ENCODE measurements around the gene SLAMF7.
"Not testable (repeated sequence)": the region's sequence is repeated elsewhere in the genome, so short reads cannot be mapped to it uniquely, and the experiment has no call there.

The SLAMF7 gene

DNA sequence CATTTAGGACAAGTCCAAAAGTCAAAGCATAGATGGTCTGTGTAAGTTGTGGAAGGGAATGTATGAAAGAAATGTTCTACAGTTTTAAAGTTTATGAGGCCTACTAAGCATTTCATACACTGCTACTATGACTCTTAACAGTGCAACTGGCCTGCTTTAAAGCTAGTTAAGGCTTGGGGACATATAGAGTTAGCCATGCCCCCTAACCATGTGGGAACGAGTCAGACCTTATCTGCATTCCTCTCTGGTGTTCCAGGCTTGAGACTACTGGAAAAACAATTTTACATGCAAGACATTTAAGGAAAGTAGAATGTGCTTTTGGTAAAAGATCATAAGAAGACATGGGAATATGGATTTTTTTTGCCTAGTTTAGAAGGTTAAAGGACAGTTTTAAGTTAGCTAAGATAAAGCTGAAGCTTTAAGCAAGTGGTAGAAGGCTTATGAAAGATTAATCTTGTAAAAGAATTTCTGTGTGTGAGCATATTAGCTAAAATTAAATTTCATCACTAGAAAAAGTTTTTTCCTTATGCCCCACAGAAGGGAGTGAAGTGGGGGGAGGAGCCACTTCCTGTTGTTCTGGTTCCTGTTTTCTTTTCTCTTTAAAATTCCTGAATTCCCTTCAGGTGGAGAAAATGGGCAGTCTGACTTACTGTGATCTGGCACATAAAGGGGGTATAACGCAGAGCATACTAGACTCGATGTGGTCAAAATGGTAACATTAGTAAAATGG lies 18.5 kb upstream of the SLAMF7 start:
- H3K4me3 ChIP-seq (ENCODE audit: low read depth, low read length), result no peak overlapping the region

DNA sequence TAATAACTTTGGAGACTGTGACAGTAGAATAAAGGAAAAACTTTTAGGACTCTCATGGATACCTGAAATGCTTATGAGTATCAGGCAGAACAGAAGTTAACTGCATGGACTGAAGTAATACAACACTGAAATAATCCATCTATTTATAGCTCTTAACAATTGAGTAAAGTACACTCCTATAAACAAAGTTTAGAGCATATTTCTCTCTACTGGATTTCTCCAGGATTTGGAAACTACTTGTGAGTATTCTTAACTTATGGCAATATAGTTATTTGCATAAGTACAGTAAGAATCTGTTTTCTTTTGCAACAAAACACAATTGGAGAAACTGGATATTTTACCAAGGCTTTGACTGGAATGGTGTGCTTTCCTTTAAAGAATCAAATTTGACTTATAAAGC lies 17.6 kb upstream of the SLAMF7 start:
- H3K4me3 ChIP-seq (ENCODE audit: low read depth, low read length), result no peak overlapping the region

DNA sequence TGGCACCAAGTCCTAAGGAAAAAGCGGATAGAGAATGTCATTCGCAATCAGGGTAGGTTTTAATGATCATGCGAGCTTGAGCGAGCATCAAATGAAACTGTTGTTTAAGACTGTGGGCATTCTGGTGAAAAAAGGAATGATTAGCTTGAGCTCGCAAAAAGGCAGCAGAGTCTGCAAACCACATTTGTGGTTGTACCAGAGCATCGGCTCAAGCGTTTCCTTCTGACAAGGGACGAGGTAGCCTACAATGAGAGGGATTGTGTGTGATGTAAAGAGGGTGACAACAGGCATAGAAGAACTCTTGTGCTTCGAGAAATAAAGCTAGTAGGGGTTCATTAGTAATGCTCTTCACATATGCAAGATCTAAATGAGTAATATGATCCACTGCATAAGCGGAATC lies 16.3 kb upstream of the SLAMF7 start:
- H3K4me3 ChIP-seq (ENCODE audit: low read depth, low read length), result no peak overlapping the region

- no peak overlapping the region for H3K4me3 ChIP-seq (ENCODE audit: low read depth, low read length)
These were observed 15.7 kb upstream of the SLAMF7 start for GRCh38 chr1:160723332-160723731.

DNA sequence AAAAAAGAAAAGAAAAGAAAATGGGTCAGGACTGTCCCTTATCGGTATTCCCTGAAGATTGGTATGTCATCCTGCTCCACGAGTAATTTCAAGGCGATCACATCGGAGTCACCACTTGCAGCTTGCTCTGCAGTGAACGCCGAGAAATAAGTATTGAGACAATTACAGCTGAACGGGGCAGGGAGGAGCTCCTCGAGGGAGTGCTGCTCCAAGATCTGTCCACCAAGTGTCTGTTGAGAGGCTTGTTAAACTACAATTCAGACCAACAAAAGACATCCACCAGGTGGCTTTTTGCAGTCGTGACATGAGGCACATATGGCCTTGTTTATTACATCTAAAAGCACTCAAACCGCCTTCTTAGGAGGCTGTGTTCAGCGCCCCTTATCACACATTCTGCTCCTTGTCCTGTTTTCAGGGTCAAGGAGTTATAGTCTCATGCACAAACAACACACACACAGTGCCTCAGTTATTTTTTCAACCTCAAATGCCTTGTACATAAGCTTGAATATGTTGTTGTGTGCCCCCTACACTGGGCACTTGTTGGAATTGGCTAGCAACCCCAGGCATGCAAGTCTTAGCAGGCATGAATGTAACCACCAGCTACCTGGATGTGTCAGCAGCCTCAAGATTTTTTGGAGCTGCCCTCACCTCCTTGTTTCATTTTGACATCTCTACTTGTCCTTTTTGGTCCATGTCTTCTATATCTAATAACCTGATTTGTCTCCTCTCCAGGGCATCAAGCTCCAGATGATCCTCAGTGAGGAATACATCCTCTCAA lies 14.4 kb upstream of the SLAMF7 start:
- H3K4me3 ChIP-seq (ENCODE audit: low read depth, low read length), result no peak overlapping the region

DNA sequence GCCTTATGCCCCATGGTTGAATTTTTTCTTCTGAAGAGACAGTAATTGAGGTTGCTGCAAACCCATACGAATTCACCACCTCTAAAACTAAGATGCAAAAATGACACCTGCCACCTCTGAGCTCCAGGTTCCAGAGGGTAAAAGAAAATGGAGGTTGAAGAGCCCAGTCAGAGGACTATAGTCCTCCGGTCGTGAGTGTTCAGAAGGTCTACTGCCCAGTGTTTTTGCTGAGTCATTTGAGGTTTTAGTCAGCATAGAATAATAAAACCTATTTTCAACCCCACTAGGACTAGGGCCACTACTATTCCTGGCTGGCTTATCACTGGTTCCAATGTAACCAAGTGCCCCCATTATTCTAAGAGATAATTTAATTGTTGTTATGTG lies 12.9 kb upstream of the SLAMF7 start:
- no peak overlapping the region for H3K4me3 ChIP-seq (ENCODE audit: low read depth, low read length)

GRCh38 chr1:160726498-160727315 lies 12.3 kb upstream of the SLAMF7 start:
- no peak overlapping the region for H3K4me3 ChIP-seq (ENCODE audit: low read depth, low read length)

DNA sequence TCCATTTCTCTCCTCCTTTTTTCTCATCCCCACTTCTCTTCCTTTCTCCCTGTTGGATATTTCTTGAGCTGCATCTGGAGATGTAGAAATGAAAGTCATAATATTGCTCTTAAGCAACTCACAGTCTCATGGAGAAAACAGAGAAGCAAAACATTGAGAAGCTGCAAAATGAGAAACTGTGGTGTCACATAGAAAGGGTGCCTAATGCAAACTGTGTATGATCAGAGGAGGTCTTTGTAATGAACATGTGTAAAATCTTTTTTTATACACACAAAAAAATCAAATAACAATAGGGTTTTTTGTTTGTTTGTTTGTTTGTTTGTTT lies 11.8 kb upstream of the SLAMF7 start:
- no peak overlapping the region for H3K4me3 ChIP-seq (ENCODE audit: low read depth, low read length)

- not testable (repeated sequence) for H3K4me3 ChIP-seq (ENCODE audit: low read depth, low read length)
These were observed 7.5 kb upstream of the SLAMF7 start for GRCh38 chr1:160731564-160731963.

DNA sequence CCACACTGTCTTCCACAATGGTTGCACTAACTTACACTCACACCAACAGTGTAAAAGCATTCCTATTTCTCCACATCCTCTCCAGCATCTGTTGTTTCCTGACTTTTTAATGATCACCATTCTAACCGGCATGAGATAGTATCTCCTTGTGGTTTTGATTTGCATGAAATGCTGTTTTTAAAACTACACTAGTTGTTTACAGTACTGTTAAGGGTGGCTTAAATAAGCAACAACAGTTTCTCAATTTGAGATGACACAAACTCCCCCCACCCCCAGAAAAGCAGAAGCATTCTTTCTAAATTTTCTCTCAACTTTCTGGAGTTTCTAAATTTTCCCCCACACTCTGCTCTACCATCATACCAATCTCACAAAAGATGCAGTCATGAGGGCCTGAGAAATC lies 7.1 kb upstream of the SLAMF7 start:
- H3K4me3 ChIP-seq (ENCODE audit: low read depth, low read length), result no peak overlapping the region

GRCh38 chr1:160733898-160734297 lies 5.1 kb upstream of the SLAMF7 start:
- H3K4me3 ChIP-seq (ENCODE audit: low read depth, low read length), result no peak overlapping the region

- no peak overlapping the region for H3K4me3 ChIP-seq (ENCODE audit: low read depth, low read length)
These were observed 4.7 kb upstream of the SLAMF7 start for GRCh38 chr1:160734301-160734700.

GRCh38 chr1:160738271-160738670 lies 776 bp upstream of the SLAMF7 start:
- H3K4me3 ChIP-seq (ENCODE audit: low read depth, low read length), result no peak overlapping the region

DNA sequence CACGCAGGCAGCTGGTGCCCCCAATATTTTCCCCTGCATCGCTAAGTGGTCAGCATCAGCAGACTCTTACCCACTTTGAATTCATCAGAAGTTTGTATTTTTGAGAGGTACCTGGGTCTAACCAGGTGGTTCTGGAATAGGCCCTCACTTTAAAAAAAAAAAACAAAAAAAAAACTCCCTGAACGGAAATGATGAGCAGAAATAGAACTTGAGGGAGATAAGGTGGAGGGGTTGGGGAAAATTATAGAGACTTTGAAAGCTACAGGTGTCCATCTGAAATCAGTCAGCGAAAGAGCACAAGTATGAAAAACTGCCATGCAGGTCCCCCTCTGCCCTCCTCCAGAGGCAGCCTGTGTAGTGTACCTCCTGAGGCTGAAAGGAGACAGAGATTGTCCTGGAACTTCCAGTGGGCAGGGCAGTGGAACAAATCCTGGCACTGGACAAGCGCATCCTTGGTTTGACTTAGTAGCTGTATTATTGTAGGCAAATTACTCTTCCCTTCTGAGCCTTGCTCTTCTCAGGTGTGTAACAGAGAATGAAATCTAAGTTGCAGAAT lies 1.2 kb downstream of the SLAMF7 start:
- H3K4me3 ChIP-seq (ENCODE audit: low read depth, low read length), result no peak overlapping the region

GRCh38 chr1:160741092-160741501 lies 2.0 kb downstream of the SLAMF7 start:
- no peak overlapping the region for H3K4me3 ChIP-seq (ENCODE audit: low read depth, low read length)

DNA sequence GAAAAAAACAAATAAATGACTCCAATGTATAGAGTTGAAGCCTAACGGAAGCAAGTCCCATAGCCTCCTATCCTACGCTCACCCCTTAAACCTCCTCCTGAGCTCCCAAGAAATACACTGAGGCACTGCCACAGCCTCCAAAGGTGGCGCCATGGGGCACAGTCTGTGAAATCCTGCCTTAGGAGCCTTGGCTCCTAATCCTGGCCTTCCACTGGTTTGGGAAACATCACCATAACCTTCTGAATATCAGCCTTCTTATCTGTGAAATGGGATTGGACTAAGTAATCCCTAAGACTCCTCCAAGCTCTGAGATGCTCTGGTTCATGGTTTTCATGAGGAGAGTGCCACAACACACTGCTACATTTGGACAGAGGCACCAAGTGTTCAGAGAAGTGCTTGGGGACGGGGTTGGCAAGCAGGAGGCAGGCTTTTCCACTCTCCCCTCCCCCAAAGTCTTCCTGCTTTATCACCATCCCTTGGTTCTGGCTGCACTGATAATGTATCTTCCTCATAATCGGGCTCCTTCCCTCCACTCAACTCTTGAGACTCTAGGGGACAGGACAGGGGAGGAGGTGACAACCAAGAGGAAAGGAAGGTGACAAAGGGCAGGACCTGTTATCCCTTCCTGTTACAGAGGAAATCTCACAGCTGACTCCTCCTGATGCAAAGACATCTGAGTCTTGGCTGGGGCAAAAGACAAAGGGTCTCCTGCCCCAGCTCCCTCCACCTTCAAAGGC lies 2.7 kb downstream of the SLAMF7 start:
- H3K4me3 ChIP-seq (ENCODE audit: low read depth, low read length), result no peak overlapping the region

- no peak overlapping the region for H3K4me3 ChIP-seq (ENCODE audit: low read depth, low read length)
These were observed 3.5 kb downstream of the SLAMF7 start for GRCh38 chr1:160742428-160743127.

DNA sequence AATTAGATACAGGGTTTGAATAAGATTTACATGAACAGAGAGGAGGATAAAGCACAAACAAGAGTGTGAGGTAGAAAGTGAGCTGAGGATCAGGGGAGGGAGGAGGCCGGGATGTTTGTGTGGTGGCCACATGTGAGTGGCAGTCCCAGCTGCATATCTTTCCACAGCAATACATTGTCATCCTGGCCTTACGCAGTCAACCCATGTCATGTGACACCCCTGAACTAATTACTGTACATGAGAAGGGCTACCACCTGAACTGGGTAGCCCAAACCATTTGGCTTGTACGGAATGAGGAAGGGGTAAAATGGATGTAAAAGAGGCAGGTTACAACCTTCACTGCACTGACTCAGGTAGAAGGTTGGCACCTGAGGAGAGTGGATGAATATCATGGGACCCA lies 4.2 kb downstream of the SLAMF7 start:
- no peak overlapping the region for H3K4me3 ChIP-seq (ENCODE audit: low read depth, low read length)

DNA sequence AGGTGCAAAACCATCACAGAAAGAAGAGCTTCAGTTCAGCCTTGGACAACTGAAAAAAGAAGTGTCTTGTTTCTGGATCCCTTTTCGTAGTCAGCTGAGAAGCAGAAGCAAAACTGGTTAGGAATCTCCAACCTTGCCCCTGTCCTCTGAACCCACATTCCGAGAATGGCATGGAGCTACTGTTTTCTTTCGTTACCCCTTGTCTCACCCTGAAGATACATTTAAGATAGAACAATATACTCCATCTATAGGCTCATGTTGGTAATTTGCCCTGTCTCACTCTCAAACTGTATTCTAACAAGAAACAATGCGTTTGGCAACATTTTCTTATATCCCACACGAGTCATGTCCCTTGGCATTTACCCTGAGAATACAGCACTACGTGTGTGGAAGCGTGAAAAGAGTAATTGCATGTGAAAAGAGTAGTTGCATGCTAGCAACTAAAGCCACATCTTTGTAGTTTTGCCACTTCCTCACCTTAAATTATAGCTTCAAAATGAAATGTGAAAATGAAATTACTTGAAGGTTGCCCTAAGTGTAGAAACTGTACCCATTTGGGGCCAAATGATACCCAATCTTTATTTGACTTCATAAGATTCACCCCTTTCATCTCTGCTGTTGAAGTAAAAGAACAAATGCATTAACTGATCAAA lies 5.3 kb downstream of the SLAMF7 start:
- no peak overlapping the region for H3K4me3 ChIP-seq (ENCODE audit: low read depth, low read length)

All from iPS-11a (cell line).